Activated T-cell treated with anti-CD3 and anti-CD28 coated beads for 4 hours (primary cell): ENCODE measurements around the gene ASIC3.
"Not testable (repeated sequence)": the region's sequence is repeated elsewhere in the genome, so short reads cannot be mapped to it uniquely, and the experiment has no call there.

Source experiments
- DNase-seq: peaks from one replicate; pipeline ENCODE4 v3.0.0-alpha.2; 2020

The ASIC3 gene

GRCh38 chr7:151014950-151015349, 33.4 kb upstream of the ASIC3 start:
- DNase-seq: no peak

GRCh38 chr7:151015967-151016366, 32.4 kb upstream of the ASIC3 start:
- DNase-seq: no peak

- no peak for DNase-seq
These were observed 31.8 kb upstream of the ASIC3 start for GRCh38 chr7:151016505-151016904.

- no peak for DNase-seq
These were observed 31.4 kb upstream of the ASIC3 start for GRCh38 chr7:151016942-151017341.

- DNase-seq: no peak
These were observed 30.9 kb upstream of the ASIC3 start for GRCh38 chr7:151017370-151017952.

GRCh38 chr7:151017953-151018420, 30.3 kb upstream of the ASIC3 start:
- peak; percentile 80 for DNase-seq

GRCh38 chr7:151018421-151019129, 29.8 kb upstream of the ASIC3 start:
- DNase-seq: no peak

GRCh38 chr7:151019130-151019447, 29.2 kb upstream of the ASIC3 start:
- DNase-seq: no peak

GRCh38 chr7:151020231-151020630, 28.1 kb upstream of the ASIC3 start:
- DNase-seq: no peak

- DNase-seq: no peak
These were observed 25.1 kb upstream of the ASIC3 start for GRCh38 chr7:151023232-151023631.

- DNase-seq: no peak
These were observed 23.8 kb upstream of the ASIC3 start, which contains the start of gene ATG9B for GRCh38 chr7:151024435-151025056. TSS of gene ATG9B (minus strand) at chr7:151024494. CDS start at chr7:151024423, 71 bp downstream.

- DNase-seq: no peak
These were observed 22.2 kb upstream of the ASIC3 start for GRCh38 chr7:151025924-151026671.

- DNase-seq: not testable (repeated sequence)
These were observed 21.3 kb upstream of the ASIC3 start for GRCh38 chr7:151026771-151027727.

- DNase-seq: not testable (repeated sequence)
These were observed 20.6 kb upstream of the ASIC3 start for GRCh38 chr7:151027728-151028130.

- peak; percentile 98 for DNase-seq
These were observed 20.0 kb upstream of the ASIC3 start, which contains the start of gene ABCB8 for GRCh38 chr7:151028131-151028947. TSS of gene ABCB8 (plus strand) at chr7:151028450. CDS start at chr7:151028516, 66 bp downstream.

GRCh38 chr7:151028948-151029501, 19.3 kb upstream of the ASIC3 start:
- DNase-seq: no peak

- no peak for DNase-seq
These were observed 17.3 kb upstream of the ASIC3 start for GRCh38 chr7:151031011-151031410.

GRCh38 chr7:151032936-151033863, 15.1 kb upstream of the ASIC3 start:
- no peak for DNase-seq

- no peak for DNase-seq
These were observed 14.5 kb upstream of the ASIC3 start for GRCh38 chr7:151033864-151034249.
